HCT116 (cell line): Measurements from ENCODE around the gene PRKN. TPM values are rescaled to one million over a fixed set of nuclear protein-coding genes. Genes with fewer than 3 reads are reported as not detected.

Source experiments
- ATAC-seq: fragments of 200-7000 bp; cut with Tn5 transposase; 2 replicates; pipeline ENCODE4 v1.9.1; 2020; ENCODE audit warnings: mild to moderate bottlenecking, moderate library complexity
- BruUV-seq: library from RNA; stranded (reverse); fragments of 400-500 nt; replicated peaks from 2 replicates; lab custom pipeline; 2021; lab: Mats Ljungman, UMichigan
- CTCF ChIA-PET: fragments of 300-600 bp; sonication (Branson Sonifier 250); formaldehyde crosslinking; loops from one replicate; lab custom pipeline; 2021; ENCODE audit warnings: antibody characterized with exemption; lab: Charles Lee
- POLR2A ChIA-PET: fragments of 300-600, 350-600 bp; sonication (Branson Sonifier 250); formaldehyde crosslinking; loops from one replicate; lab custom pipeline; 2021; ENCODE audit warnings: antibody characterized with exemption; lab: Charles Lee
- RAD21 ChIA-PET, 2 experiments: fragments of 300-600 bp; sonication (Branson Sonifier 250); formaldehyde crosslinking; loops; one replicate each; lab custom pipeline; 2023; ENCODE audit warnings: low total read pairs in 2 of 2; ENCODE audit not compliant: uncharacterized antibody in 2 of 2, unreplicated experiment in 2 of 2, low non-redundant PET in 1 of 2; lab: Charles Lee
- DNase-seq: peaks from one replicate; pipeline ENCODE4 v3.0.0-alpha.2; 2010; ENCODE audit warnings: low read depth, low spot score
- H2AFZ ChIP-seq: fragments of 200-600 bp; shearing (Covaris generic), sonication (generic); 2 replicates; pipeline ENCODE4 v1.6.1; 2017; ENCODE audit warnings: low read depth, mixed run types, mixed read lengths, antibody characterized with exemption, low read length; ENCODE audit not compliant: poor library complexity, severe bottlenecking
- H3K27ac ChIP-seq: 2 replicates; pipeline ENCODE4 v1.5.1; 2012; ENCODE audit warnings: low read depth, low read length
- H3K27me3 ChIP-seq: fragments of 200-600 bp; sonication (generic); 2 replicates; pipeline ENCODE4 v1.6.1; 2016; ENCODE audit warnings: mixed run types, low read length, mixed read lengths; ENCODE audit not compliant: insufficient read depth
- H3K36me3 ChIP-seq, 2 experiments: fragments of 200-500 bp in 1 of 2; fragments of 200-600 bp in 1 of 2; sonication (Bioruptor generic) in 1 of 2; sonication (generic) in 1 of 2; 2 replicates each; pipeline versions ENCODE4 v1.5.1 to v1.6.1; 2014 to 2016; ENCODE audit warnings: low read length in 2 of 2, inconsistent platforms in 1 of 2, mixed read lengths in 1 of 2, mixed run types in 1 of 2; ENCODE audit not compliant: insufficient read depth in 2 of 2, control insufficient read depth in 1 of 2
- H3K4me1 ChIP-seq, 2 experiments: fragments of 200-600 bp in 1 of 2; sonication (generic) in 1 of 2; 2 replicates each; pipeline versions ENCODE4 v1.5.1 to v1.6.1; 2012 to 2017; ENCODE audit warnings: low read length in 2 of 2, inconsistent platforms in 1 of 2, mild to moderate bottlenecking in 1 of 2, mixed read lengths in 1 of 2, mixed run types in 1 of 2, moderate library complexity in 1 of 2; ENCODE audit not compliant: insufficient read depth in 2 of 2, control insufficient read depth in 1 of 2
- H3K4me2 ChIP-seq: fragments of 200-600 bp; sonication (generic); 2 replicates; pipeline ENCODE4 v1.6.1; 2017; ENCODE audit warnings: mixed run types, low read length, mixed read lengths
- H3K4me3 ChIP-seq, 2 experiments: fragments of 200-600 bp in 1 of 2; sonication (generic) in 1 of 2; replicated peaks in 1 of 2; 2 replicates each; pipeline ENCODE4 v1.5.1; 2011 to 2016; ENCODE audit warnings: low read length in 2 of 2, control low read depth in 1 of 2, low read depth in 1 of 2, mild to moderate bottlenecking in 1 of 2, mixed read lengths in 1 of 2, mixed run types in 1 of 2
- H3K79me2 ChIP-seq: fragments of 200-600 bp; sonication (generic); 2 replicates; pipeline ENCODE4 v1.6.1; 2017; ENCODE audit warnings: mild to moderate bottlenecking, mixed run types, low read length, moderate library complexity, mixed read lengths; ENCODE audit not compliant: insufficient read depth
- H3K9ac ChIP-seq: fragments of 200-600 bp; sonication (generic); 2 replicates; pipeline ENCODE4 v1.6.1; 2016; ENCODE audit warnings: low read length, mixed read lengths
- H3K9me2 ChIP-seq: fragments of 200-600 bp; sonication (generic), shearing (Covaris generic); 2 replicates; pipeline ENCODE4 v1.6.1; 2017; ENCODE audit warnings: mixed run types, mild to moderate bottlenecking, moderate library complexity; ENCODE audit not compliant: insufficient read depth
- H3K9me3 ChIP-seq, 2 experiments: fragments of 200-500 bp in 1 of 2; fragments of 200-600 bp in 1 of 2; sonication (Bioruptor generic) in 1 of 2; sonication (generic) in 1 of 2; 2 replicates each; pipeline ENCODE4 v1.6.1; 2014 to 2017; ENCODE audit warnings: low read length in 2 of 2, mixed read lengths in 2 of 2, inconsistent platforms in 1 of 2, low read depth in 1 of 2, mild to moderate bottlenecking in 1 of 2, mixed run types in 1 of 2, moderate library complexity in 1 of 2; ENCODE audit not compliant: control insufficient read depth in 1 of 2, insufficient read depth in 1 of 2
- H4K20me1 ChIP-seq: fragments of 200-600 bp; sonication (generic), shearing (Covaris generic); 2 replicates; pipeline ENCODE4 v1.6.1; 2017; ENCODE audit warnings: mixed run types, mild to moderate bottlenecking, moderate library complexity; ENCODE audit not compliant: insufficient read depth
- CEBPB ChIP-seq: IDR thresholded peaks from 2 replicates; pipeline ENCODE4 v1.6.1; 2012; ENCODE audit warnings: low read depth
- EGR1 ChIP-seq: IDR thresholded peaks from 2 replicates; pipeline ENCODE4 v1.6.1; 2012; ENCODE audit warnings: low read depth
- ELF1 ChIP-seq: IDR thresholded peaks from 2 replicates; pipeline ENCODE4 v1.6.1; 2012; ENCODE audit warnings: low read depth, borderline replicate concordance
- EZH2 ChIP-seq: fragments of 200-600 bp; sonication (generic); IDR thresholded peaks from 2 replicates; pipeline ENCODE4 v1.6.1; 2017; ENCODE audit warnings: antibody characterized with exemption, mixed run types
- EZH2phosphoT487 ChIP-seq: fragments of 200-600 bp; IDR thresholded peaks from 2 replicates; pipeline ENCODE4 v1.6.1; 2018; ENCODE audit warnings: antibody characterized with exemption, borderline replicate concordance
- POLR2A ChIP-seq: IDR thresholded peaks from 2 replicates; pipeline ENCODE4 v1.7.0; 2011; ENCODE audit warnings: borderline replicate concordance; ENCODE audit not compliant: insufficient read depth, insufficient read length; ENCODE audit errors: extremely low read depth
- POLR2AphosphoS5 ChIP-seq: IDR thresholded peaks from 2 replicates; pipeline ENCODE4 v1.6.1; 2011; ENCODE audit warnings: mild to moderate bottlenecking, low read depth, low read length, moderate library complexity
- SP1 ChIP-seq: IDR thresholded peaks from 2 replicates; pipeline ENCODE4 v1.6.1; 2012; ENCODE audit warnings: low read depth
- SRF ChIP-seq: IDR thresholded peaks from 2 replicates; pipeline ENCODE4 v1.6.1; 2012; ENCODE audit warnings: low read depth
- TCF7L2 ChIP-seq: IDR thresholded peaks from 2 replicates; pipeline ENCODE4 v1.7.0; 2011; ENCODE audit warnings: borderline replicate concordance, inconsistent platforms; ENCODE audit not compliant: insufficient read depth, insufficient read length; ENCODE audit errors: extremely low read depth
- ZFX ChIP-seq: fragments of 450-650 bp; IDR thresholded peaks from 2 replicates; pipeline ENCODE4 v1.6.1; 2017
- intact Hi-C: fragments of 100-400 bp; cut with micrococcal nuclease; formaldehyde crosslinking; loops from 2 replicates; pipeline ENCODE4 v1.10.0; 2022
- total RNA-seq: library from RNA; stranded (reverse); gene quantifications from one replicate; pipeline ENCODE4 v1.2.1, GENCODE V29; 2021; ENCODE audit not compliant: unreplicated experiment
- TF ChIP-seq, protein P1 (sequence below): IDR thresholded peaks from 2 replicates; pipeline ENCODE4 v1.6.1; 2012
- TF ChIP-seq, protein P2 (sequence below): IDR thresholded peaks from 2 replicates; pipeline ENCODE4 v1.6.1; 2011; ENCODE audit warnings: mild to moderate bottlenecking, low read length, moderate library complexity; ENCODE audit not compliant: insufficient replicate concordance; ENCODE audit errors: extremely low read depth
- TF ChIP-seq, protein P3 (sequence below): IDR thresholded peaks from 2 replicates; pipeline ENCODE4 v1.6.1; 2012
- TF ChIP-seq, protein P4 (sequence below), 3 experiments: fragments of 200-600 bp in 1 of 3; sonication (generic) in 1 of 3; IDR thresholded peaks in 2 of 3; conservative IDR thresholded peaks in 1 of 3; 2 replicates each; pipeline ENCODE4 v1.5.1; 2012 to 2017; ENCODE audit warnings: low read depth in 2 of 3, low read length in 2 of 3, antibody characterized with exemption in 1 of 3, borderline replicate concordance in 1 of 3, control low read depth in 1 of 3, mild to moderate bottlenecking in 1 of 3, mixed read lengths in 1 of 3, mixed run types in 1 of 3, moderate library complexity in 1 of 3; ENCODE audit not compliant: insufficient read depth in 1 of 3
- TF ChIP-seq, protein P5 (sequence below): IDR thresholded peaks from 2 replicates; pipeline ENCODE4 v1.6.1; 2012; ENCODE audit warnings: low read depth

Gene PRKN
- total RNA-seq, 1 experiment from 2014 or later: 2.6 TPM

DNA sequence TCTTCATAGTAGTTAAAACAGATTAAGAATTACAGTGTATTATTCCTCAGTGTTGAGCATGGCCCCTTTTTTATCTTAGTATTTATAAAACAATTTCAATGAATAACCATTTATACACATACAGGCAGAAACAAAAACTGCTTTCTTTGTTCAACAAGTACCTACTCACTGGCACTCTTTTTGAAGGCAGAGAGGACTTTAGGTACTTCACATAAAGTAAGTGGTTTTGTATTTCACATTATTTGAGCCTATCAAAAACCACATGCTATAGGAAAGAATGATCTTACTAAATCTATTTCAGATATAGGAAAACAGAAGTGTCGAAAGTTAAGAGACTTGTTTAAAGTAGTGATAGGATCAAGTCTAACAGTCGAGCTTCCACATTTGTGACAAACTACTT, 73.8 kb downstream of the PRKN start (continued):
- no peak for TF ChIP-seq EZH2phosphoT487

DNA sequence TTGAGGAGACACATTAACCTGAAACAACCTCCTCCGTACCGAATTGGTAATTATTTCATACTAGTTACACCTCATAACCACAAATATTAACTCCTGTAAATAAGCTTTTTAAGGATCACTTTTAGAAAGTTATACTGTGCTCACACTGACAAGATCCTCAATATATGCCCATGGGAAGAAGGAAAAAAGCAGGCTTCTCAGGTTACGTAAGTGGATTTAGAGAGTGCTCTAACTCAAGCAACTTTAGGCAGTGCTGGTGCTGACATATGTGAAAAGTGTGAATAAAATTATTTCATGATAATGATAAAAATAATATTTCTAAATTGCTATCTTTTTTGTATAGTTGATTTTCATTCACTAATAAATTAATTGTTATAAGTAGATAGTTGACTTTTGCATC, 76.1 kb downstream of the PRKN start:
- ATAC-seq (no peak), DNase-seq (no peak)
- CTCF ChIA-PET: no interaction called here
- no peaks in the 10 kb centered on the region for H3K79me2 ChIP-seq
- H3K27ac ChIP-seq: no peak overlapping the region
- H3K9ac ChIP-seq: no peak overlapping the region
- no peak overlapping the region for H2AFZ ChIP-seq
- H3K36me3 ChIP-seq: no peaks in the 10 kb centered on the region
- RAD21 ChIA-PET: no interaction called here
- H3K9me3 ChIP-seq: no peaks in the 10 kb centered on the region
- H3K27me3 ChIP-seq: no peaks in the 10 kb centered on the region
- BruUV-seq: no TSS peak
- intact Hi-C loops: no loop called here
- H3K4me2 ChIP-seq: no peak overlapping the region
- TF ChIP-seq CEBPB: no peak
- TF ChIP-seq, protein P1, sequence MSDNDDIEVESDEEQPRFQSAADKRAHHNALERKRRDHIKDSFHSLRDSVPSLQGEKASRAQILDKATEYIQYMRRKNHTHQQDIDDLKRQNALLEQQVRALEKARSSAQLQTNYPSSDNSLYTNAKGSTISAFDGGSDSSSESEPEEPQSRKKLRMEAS: no peak
- TF ChIP-seq, protein P2, sequence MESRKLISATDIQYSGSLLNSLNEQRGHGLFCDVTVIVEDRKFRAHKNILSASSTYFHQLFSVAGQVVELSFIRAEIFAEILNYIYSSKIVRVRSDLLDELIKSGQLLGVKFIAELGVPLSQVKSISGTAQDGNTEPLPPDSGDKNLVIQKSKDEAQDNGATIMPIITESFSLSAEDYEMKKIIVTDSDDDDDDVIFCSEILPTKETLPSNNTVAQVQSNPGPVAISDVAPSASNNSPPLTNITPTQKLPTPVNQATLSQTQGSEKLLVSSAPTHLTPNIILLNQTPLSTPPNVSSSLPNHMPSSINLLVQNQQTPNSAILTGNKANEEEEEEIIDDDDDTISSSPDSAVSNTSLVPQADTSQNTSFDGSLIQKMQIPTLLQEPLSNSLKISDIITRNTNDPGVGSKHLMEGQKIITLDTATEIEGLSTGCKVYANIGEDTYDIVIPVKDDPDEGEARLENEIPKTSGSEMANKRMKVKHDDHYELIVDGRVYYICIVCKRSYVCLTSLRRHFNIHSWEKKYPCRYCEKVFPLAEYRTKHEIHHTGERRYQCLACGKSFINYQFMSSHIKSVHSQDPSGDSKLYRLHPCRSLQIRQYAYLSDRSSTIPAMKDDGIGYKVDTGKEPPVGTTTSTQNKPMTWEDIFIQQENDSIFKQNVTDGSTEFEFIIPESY: no peak
- TF ChIP-seq, protein P3, sequence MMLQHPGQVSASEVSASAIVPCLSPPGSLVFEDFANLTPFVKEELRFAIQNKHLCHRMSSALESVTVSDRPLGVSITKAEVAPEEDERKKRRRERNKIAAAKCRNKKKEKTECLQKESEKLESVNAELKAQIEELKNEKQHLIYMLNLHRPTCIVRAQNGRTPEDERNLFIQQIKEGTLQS: no peak
- TF ChIP-seq POLR2A: no peak
- TF ChIP-seq SP1: no peak
- TF ChIP-seq EZH2: no peak
- TF ChIP-seq, protein P4, sequence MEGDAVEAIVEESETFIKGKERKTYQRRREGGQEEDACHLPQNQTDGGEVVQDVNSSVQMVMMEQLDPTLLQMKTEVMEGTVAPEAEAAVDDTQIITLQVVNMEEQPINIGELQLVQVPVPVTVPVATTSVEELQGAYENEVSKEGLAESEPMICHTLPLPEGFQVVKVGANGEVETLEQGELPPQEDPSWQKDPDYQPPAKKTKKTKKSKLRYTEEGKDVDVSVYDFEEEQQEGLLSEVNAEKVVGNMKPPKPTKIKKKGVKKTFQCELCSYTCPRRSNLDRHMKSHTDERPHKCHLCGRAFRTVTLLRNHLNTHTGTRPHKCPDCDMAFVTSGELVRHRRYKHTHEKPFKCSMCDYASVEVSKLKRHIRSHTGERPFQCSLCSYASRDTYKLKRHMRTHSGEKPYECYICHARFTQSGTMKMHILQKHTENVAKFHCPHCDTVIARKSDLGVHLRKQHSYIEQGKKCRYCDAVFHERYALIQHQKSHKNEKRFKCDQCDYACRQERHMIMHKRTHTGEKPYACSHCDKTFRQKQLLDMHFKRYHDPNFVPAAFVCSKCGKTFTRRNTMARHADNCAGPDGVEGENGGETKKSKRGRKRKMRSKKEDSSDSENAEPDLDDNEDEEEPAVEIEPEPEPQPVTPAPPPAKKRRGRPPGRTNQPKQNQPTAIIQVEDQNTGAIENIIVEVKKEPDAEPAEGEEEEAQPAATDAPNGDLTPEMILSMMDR (IDR thresholded peaks at IDR 0.05 in 2 of 3, conservative IDR thresholded peaks at IDR 0.05 in 1 of 3; ENCODE audit: borderline replicate concordance in 1 of 3, insufficient read depth in 1 of 3, low read depth in 2 of 3, low read length in 2 of 3): no peak
- no peak for TF ChIP-seq ELF1
- no peak for TF ChIP-seq TCF7L2
- TF ChIP-seq EGR1: no peak
- TF ChIP-seq EZH2phosphoT487: no peak
- no peak for TF ChIP-seq ZFX
- TF ChIP-seq, protein P5, sequence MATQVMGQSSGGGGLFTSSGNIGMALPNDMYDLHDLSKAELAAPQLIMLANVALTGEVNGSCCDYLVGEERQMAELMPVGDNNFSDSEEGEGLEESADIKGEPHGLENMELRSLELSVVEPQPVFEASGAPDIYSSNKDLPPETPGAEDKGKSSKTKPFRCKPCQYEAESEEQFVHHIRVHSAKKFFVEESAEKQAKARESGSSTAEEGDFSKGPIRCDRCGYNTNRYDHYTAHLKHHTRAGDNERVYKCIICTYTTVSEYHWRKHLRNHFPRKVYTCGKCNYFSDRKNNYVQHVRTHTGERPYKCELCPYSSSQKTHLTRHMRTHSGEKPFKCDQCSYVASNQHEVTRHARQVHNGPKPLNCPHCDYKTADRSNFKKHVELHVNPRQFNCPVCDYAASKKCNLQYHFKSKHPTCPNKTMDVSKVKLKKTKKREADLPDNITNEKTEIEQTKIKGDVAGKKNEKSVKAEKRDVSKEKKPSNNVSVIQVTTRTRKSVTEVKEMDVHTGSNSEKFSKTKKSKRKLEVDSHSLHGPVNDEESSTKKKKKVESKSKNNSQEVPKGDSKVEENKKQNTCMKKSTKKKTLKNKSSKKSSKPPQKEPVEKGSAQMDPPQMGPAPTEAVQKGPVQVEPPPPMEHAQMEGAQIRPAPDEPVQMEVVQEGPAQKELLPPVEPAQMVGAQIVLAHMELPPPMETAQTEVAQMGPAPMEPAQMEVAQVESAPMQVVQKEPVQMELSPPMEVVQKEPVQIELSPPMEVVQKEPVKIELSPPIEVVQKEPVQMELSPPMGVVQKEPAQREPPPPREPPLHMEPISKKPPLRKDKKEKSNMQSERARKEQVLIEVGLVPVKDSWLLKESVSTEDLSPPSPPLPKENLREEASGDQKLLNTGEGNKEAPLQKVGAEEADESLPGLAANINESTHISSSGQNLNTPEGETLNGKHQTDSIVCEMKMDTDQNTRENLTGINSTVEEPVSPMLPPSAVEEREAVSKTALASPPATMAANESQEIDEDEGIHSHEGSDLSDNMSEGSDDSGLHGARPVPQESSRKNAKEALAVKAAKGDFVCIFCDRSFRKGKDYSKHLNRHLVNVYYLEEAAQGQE: no peak
- no peak for TF ChIP-seq POLR2AphosphoS5
- no peak for TF ChIP-seq SRF
- no peaks in the 10 kb centered on the region for H3K9me2 ChIP-seq
- H3K4me3 ChIP-seq: no peak overlapping the region
- H4K20me1 ChIP-seq: no peaks in the 10 kb centered on the region; the same call in 1 of the 2 replicates
- H3K4me1 ChIP-seq: no peaks in the 10 kb centered on the region
- POLR2A ChIA-PET: no interaction called here
